Osteoblast (primary cell): ENCODE data around the gene ALG9. TPM values are rescaled to one million over a fixed set of nuclear protein-coding genes. Genes with fewer than 3 reads are reported as not detected.

Experiments
- DNase-seq: peaks from one replicate; pipeline ENCODE4 v3.0.0; 2011; ENCODE audit warnings: low spot score, mixed read lengths; ENCODE audit not compliant: insufficient read length; ENCODE audit errors: missing footprints
- H2AFZ ChIP-seq: 2 replicates; pipeline ENCODE4 v1.6.0; 2011; ENCODE audit warnings: mild to moderate bottlenecking, low read length
- H3K27ac ChIP-seq: 2 replicates; pipeline ENCODE4 v1.5.1; 2011; ENCODE audit warnings: mild to moderate bottlenecking, low read depth, low read length, moderate library complexity
- H3K27me3 ChIP-seq: 2 replicates; pipeline ENCODE4 v1.6.0; 2012; ENCODE audit warnings: mild to moderate bottlenecking, control low read depth, inconsistent platforms, low read length, moderate library complexity; ENCODE audit not compliant: insufficient read depth
- H3K36me3 ChIP-seq: 2 replicates; pipeline ENCODE4 v1.5.1; 2011; ENCODE audit warnings: mild to moderate bottlenecking, low read length, control low read depth, moderate library complexity; ENCODE audit not compliant: insufficient read depth
- H3K4me1 ChIP-seq: 2 replicates; pipeline ENCODE4 v1.5.1; 2011; ENCODE audit warnings: mild to moderate bottlenecking, low read length, control low read depth, moderate library complexity; ENCODE audit not compliant: insufficient read depth
- H3K4me2 ChIP-seq: 2 replicates; pipeline ENCODE4 v1.6.0; 2011; ENCODE audit warnings: mild to moderate bottlenecking, low read length; ENCODE audit not compliant: insufficient read depth
- H3K4me3 ChIP-seq: fragments of 200-600 bp; sonication (generic); 3 replicates; pipeline ENCODE4 v1.5.1; 2012; ENCODE audit warnings: mild to moderate bottlenecking, low read length, inconsistent platforms; ENCODE audit not compliant: insufficient read depth
- H3K79me2 ChIP-seq: 2 replicates; pipeline ENCODE4 v1.6.0; 2012; ENCODE audit warnings: mild to moderate bottlenecking, low read length, control low read depth, inconsistent platforms; ENCODE audit not compliant: insufficient read depth
- H3K9me3 ChIP-seq: 2 replicates; pipeline ENCODE4 v1.5.1; 2011; ENCODE audit warnings: low read depth, low read length, control low read depth
- H4K20me1 ChIP-seq: 2 replicates; pipeline ENCODE4 v1.6.0; 2012; ENCODE audit warnings: mild to moderate bottlenecking, low read length, control low read depth; ENCODE audit not compliant: insufficient read depth
- CTCF ChIP-seq: IDR thresholded peaks from 2 replicates; pipeline ENCODE4 v1.5.1; 2011; ENCODE audit warnings: mild to moderate bottlenecking, low read depth, low read length, moderate library complexity; ENCODE audit errors: extremely low read depth
- total RNA-seq: library from RNA; depleted of rRNA; stranded (reverse); fragments of >200 nt; gene quantifications from 2 replicates; pipeline ENCODE4 v1.2.3, GENCODE V29; 2012

Gene ALG9
- total RNA-seq, 1 donor, result 35.8 TPM

GRCh38 chr11:111808063-111808588 lies 63.3 kb downstream of the ALG9 start:
- H4K20me1 ChIP-seq, result no peaks in the 10 kb centered on the region
- TF ChIP-seq CTCF, result no peak
- no peak overlapping the region for H3K27ac ChIP-seq
- peaks cover 7% of the 10 kb centered on the region for H3K36me3 ChIP-seq
- no peaks in the 10 kb centered on the region for H3K4me1 ChIP-seq
- DNase-seq, result no peak
- no peaks in the 10 kb centered on the region for H3K27me3 ChIP-seq
- no peak overlapping the region for H3K4me3 ChIP-seq
- no peaks in the 10 kb centered on the region for H3K9me3 ChIP-seq
- H3K79me2 ChIP-seq, result no peaks in the 10 kb centered on the region
- no peak overlapping the region for H3K4me2 ChIP-seq
- H2AFZ ChIP-seq, result no peak overlapping the region

DNA sequence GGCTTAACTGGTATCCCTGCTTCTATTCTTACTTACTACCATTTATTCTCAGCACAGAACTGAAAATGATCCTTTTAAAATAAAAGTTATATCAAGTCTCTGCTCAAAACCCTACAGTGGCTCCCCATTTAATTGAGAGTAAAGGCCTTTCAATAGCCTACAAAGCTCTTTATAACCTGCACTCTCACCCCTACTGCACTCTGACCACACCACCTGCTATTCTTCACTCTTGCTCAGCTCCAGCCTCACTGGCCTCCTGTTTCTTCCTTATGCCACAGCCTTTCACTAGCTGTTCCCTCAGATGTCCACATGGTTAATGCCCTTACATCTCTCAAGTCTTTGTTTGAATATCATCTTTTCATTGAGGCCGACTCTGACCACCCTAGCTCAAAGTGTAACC lies 64.3 kb downstream of the ALG9 start:
- Histone ChIP-seq H3K79me2 (no peaks in the 10 kb centered on the region), H4K20me1 (no peaks in the 10 kb centered on the region), H3K4me1 (no peaks in the 10 kb centered on the region), H3K4me2 (no peak overlapping the region), H2AFZ (no peak overlapping the region), H3K27me3 (no peaks in the 10 kb centered on the region), H3K9me3 (no peaks in the 10 kb centered on the region), H3K27ac (no peak overlapping the region), H3K36me3 (peaks cover 7% of the 10 kb centered on the region), H3K4me3 (no peak overlapping the region)
- no peak for TF ChIP-seq CTCF
- DNase-seq, result no peak

DNA sequence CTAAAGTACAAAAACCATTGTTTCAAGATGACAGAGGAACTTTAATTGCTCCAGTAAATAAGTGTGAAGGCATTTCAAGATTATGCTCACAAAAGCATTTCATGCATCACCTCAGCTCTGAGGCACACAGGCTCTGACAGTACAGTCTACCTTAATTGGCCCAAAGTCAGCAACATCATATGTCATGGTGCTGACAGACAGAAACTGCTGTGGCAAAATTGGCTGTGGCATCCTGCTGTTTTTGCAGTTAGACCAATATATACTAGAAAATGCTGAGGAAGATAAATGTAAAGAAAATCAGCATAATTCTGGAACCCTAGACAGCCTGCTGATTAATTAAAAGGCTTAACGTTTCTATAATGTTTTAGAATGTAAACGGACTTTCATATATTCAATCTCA lies 70.2 kb downstream of the ALG9 start:
- no peak overlapping the region for H3K27ac ChIP-seq
- DNase-seq, result no peak
- no peaks in the 10 kb centered on the region for H3K9me3 ChIP-seq
- no peaks in the 10 kb centered on the region for H4K20me1 ChIP-seq
- no peaks in the 10 kb centered on the region for H3K27me3 ChIP-seq
- no peaks in the 10 kb centered on the region for H3K36me3 ChIP-seq
- H3K4me1 ChIP-seq, result peaks cover 3% of the 10 kb centered on the region
- TF ChIP-seq CTCF, result no peak
- H3K79me2 ChIP-seq, result no peaks in the 10 kb centered on the region
- H3K4me3 ChIP-seq, result no peak overlapping the region
- H2AFZ ChIP-seq, result no peak overlapping the region
- no peak overlapping the region for H3K4me2 ChIP-seq

GRCh38 chr11:111798279-111798678 lies 73.1 kb downstream of the ALG9 start:
- H3K4me2 ChIP-seq, result no peak overlapping the region
- TF ChIP-seq CTCF, result no peak
- no peaks in the 10 kb centered on the region for H3K27me3 ChIP-seq
- no peak for DNase-seq
- H3K4me3 ChIP-seq, result no peak overlapping the region
- no peak overlapping the region for H3K27ac ChIP-seq
- no peaks in the 10 kb centered on the region for H4K20me1 ChIP-seq
- no peak overlapping the region for H2AFZ ChIP-seq
- no peaks in the 10 kb centered on the region for H3K36me3 ChIP-seq
- H3K4me1 ChIP-seq, result peaks cover 22% of the 10 kb centered on the region
- no peaks in the 10 kb centered on the region for H3K9me3 ChIP-seq
- no peaks in the 10 kb centered on the region for H3K79me2 ChIP-seq
